Epithelial cell of alveolus of lung (primary cell): ENCODE results near the gene EVA1B. TPM values are rescaled to one million over a fixed set of nuclear protein-coding genes. Genes with fewer than 3 reads are reported as not detected.

Source experiments
- total RNA-seq: library from RNA; depleted of rRNA; stranded (reverse); fragments of >200 nt; gene quantifications from 2 replicates; pipeline ENCODE4 v1.2.1, GENCODE V29; 2015

EVA1B gene, protein sequence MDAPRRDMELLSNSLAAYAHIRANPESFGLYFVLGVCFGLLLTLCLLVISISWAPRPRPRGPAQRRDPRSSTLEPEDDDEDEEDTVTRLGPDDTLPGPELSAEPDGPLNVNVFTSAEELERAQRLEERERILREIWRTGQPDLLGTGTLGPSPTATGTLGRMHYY
- total RNA-seq, result 239 and 247 TPM in 2 replicates

DNA sequence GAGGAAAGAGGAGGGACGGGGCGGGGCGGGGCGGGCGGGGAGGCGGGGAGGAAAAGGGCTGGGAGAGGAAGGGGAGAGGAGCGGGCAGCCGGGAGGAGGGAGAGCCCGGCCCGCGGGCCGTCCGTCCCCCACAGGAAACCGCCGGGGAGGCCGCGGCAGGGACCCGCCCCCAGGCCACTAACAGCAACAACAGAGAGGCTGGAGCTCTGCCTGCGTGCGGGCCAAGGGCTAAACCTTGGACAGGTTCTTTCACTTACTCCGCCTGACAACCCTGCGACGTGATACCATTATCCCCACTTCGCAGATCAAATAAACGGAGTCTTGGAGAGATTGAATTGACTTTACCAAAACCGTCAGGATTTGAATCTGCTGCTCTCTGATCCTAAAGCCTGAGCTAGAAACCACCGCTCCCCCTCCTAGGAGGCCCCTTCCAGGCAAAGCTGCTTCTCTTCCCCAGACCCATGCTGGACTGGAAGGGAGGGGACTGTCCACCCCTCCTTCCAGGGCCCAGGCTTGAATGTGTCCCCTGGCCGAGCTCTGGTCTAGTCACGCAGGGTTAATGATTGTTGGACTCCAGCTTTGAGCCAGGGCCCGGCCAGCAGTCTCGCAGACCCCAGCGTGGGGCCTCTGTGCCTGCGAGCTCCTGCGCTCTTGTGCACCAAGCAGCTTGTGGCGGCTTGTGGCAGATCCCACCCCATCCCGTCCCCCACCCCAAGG lies at the start of gene EVA1B:
Gene EVA1B (minus strand): TSS at position 10 of the 717 bp plus-strand sequence. CDS start 608 bp downstream, outside the sequence.

DNA sequence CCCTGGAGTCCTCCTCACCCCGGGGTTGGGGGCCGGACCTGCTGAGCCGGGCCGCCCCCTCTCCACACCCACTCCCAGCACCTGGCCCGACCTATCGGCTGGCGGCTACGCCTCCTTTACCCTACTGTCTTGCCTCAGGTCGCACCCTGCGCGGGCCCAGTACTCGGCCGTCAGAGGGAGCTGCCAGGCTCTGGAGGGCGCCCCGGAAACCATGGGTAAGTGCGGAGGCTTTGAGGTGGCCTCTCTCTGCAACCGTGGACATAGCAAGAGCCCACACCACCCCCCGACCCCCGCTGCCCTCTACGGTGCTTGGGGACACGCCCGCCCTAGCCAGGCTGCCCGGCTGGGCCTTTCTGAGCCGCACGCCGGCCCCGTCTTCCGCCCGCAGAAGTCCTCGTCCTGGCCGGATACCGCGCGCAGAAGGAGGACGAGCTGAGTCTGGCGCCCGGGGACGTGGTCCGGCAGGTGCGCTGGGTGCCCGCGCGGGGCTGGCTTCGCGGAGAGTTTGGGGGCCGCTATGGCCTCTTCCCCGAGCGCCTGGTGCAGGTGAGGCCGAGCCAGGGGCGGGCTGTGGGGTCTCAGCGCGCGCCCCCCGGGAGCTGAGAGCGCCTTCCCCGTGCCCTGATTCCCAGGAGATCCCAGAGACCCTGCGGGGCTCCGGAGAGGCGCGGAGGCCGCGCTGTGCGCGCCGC lies 17.1 kb downstream of the EVA1B start, which contains the start of gene SH3D21:
Gene SH3D21 (plus strand): TSS at position 159 of the 692 bp plus-strand sequence. CDS start 53 bp downstream, at position 212.

Other genes starting within 250 kb of the EVA1B start
- 0.24 TPM in 1 of 2 replicates, not detected in the other for gene TEKT2, start 239.6 kb downstream of the EVA1B start, total RNA-seq
- 31.2 and 57.4 TPM in 2 replicates for gene ADPRS, start 234.8 kb downstream of the EVA1B start, total RNA-seq
- 0.24 and 1.8 TPM in 2 replicates for gene COL8A2, start 198.4 kb downstream of the EVA1B start, total RNA-seq
- gene TRAPPC3, start 174.2 kb downstream of the EVA1B start, total RNA-seq, result 66.5 and 102 TPM in 2 replicates
- 148 and 160 TPM in 2 replicates for gene MAP7D1, start 167.5 kb downstream of the EVA1B start, total RNA-seq
- gene THRAP3, start 99.2 kb downstream of the EVA1B start, total RNA-seq, result 80.8 and 120 TPM in 2 replicates
- 1.3 and 4.9 TPM in 2 replicates for gene SH3D21, start 17.3 kb downstream of the EVA1B start, total RNA-seq
- 10.7 and 14.4 TPM in 2 replicates for gene STK40, start 62.3 kb upstream of the EVA1B start, total RNA-seq
- gene LSM10, start 74.3 kb upstream of the EVA1B start, total RNA-seq, result 28.8 and 36.8 TPM in 2 replicates
- gene OSCP1, start 126.8 kb upstream of the EVA1B start, total RNA-seq, result 10.5 and 11.9 TPM in 2 replicates
- 79.3 and 108 TPM in 2 replicates for gene MRPS15, start 140.7 kb upstream of the EVA1B start, total RNA-seq
- under 0.01 and 4.0 TPM in 2 replicates for gene CSF3R, start 159.3 kb upstream of the EVA1B start, total RNA-seq